Uterus (tissue), 4 donors: Measurements from ENCODE around the gene EIF2S1. TPM values are rescaled to one million over a fixed set of nuclear protein-coding genes. Genes with fewer than 3 reads are reported as not detected.

Experiments used
- DNase-seq, 2 donors: peaks; one replicate each; pipeline ENCODE4 v3.0.0-alpha.2; 2019 to 2020
- H3K27ac ChIP-seq, 2 donors: fragments of 200-600 bp; sonication (generic); 1 replicate in 1 of 2; 2 replicates in 1 of 2; pipeline ENCODE4 v1.5.1; 2016 to 2018
- H3K27me3 ChIP-seq, 2 donors: fragments of 200-600 bp; sonication (generic); one replicate each; pipeline ENCODE4 v1.5.1; 2018 to 2019; ENCODE audit warnings: control low read depth in 1 of 2
- H3K36me3 ChIP-seq, 2 donors: fragments of 200-600 bp; sonication (generic); one replicate each; pipeline ENCODE4 v1.5.1; 2019; ENCODE audit warnings: control low read depth in 1 of 2
- H3K4me1 ChIP-seq, 2 donors: fragments of 200-600 bp; sonication (generic); one replicate each; pipeline ENCODE4 v1.5.1; 2018 to 2019; ENCODE audit warnings: control low read depth in 1 of 2
- H3K4me3 ChIP-seq, 2 donors: fragments of 200-600 bp; sonication (generic); 1 replicate in 1 of 2; 2 replicates in 1 of 2; pipeline ENCODE4 v1.5.1; 2018 to 2019; ENCODE audit warnings: mild to moderate bottlenecking in 1 of 2
- H3K9me3 ChIP-seq, 2 donors: fragments of 200-600 bp; sonication (generic); one replicate each; pipeline ENCODE4 v1.5.1; 2019; ENCODE audit warnings: control low read depth in 1 of 2
- POLR2A ChIP-seq, 2 donors: fragments of 450-650 bp; IDR thresholded peaks; one replicate each; pipeline ENCODE4 v1.6.1; 2016; ENCODE audit warnings: antibody characterized with exemption in 2 of 2, mild to moderate bottlenecking in 1 of 2, moderate library complexity in 1 of 2
- intact Hi-C: fragments of 100-400 bp; cut with DNase I; formaldehyde crosslinking; loops from one replicate; pipeline ENCODE4 v1.15.1; 2023; ENCODE audit warnings: low total_unique reads
- total RNA-seq, 4 donors: library from RNA; depleted of rRNA in 3 of 4; stranded (reverse); fragments of >200 nt in 3 of 4; gene quantifications; one replicate each; pipeline versions ENCODE4 v1.1.0 to v1.2.4, GENCODE V29; 2014 to 2023
- TF ChIP-seq, protein P1 (sequence below), 4 experiments: fragments of 200-600 bp in 2 of 4; fragments of 450-650 bp in 2 of 4; sonication (generic) in 2 of 4; IDR thresholded peaks; one replicate each; pipeline ENCODE4 v1.5.1; 2016 to 2019; ENCODE audit warnings: antibody characterized with exemption in 4 of 4, mild to moderate bottlenecking in 2 of 4, moderate library complexity in 1 of 4
- donor health status: DM: yes; HTN: yes; CAD: no.

Gene EIF2S1
- total RNA-seq, 4 donors from 2014 or later, result 60.9 to 111 (median 85.7) TPM

DNA sequence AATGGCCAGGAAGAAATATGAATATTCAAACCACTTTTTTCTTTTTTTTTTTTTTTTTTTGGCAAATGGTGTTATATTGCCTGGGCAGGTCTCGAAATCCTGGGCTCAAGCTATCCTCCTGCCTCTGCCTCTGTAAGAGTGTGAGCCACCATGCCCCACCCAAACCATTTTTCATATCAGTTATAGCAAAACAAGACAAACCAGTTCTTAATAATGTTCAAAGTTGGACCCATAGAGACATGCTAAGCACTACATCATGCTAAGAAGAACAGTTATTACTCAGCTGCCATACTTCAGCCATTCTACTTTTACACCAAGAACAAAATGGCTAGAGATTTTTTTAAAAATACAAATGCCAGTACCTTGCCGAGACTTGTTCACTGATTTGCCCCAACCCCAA, 25.5 kb downstream of the EIF2S1 start:
- no peak overlapping the region for H3K4me3 ChIP-seq
- H3K9me3 ChIP-seq, result no peaks in the 10 kb centered on the region
- no peak for DNase-seq
- no peak overlapping the region for H3K27ac ChIP-seq
- intact Hi-C loops, result no loop called here
- H3K36me3 ChIP-seq, result no peaks in the 10 kb centered on the region
- TF ChIP-seq, protein P1, sequence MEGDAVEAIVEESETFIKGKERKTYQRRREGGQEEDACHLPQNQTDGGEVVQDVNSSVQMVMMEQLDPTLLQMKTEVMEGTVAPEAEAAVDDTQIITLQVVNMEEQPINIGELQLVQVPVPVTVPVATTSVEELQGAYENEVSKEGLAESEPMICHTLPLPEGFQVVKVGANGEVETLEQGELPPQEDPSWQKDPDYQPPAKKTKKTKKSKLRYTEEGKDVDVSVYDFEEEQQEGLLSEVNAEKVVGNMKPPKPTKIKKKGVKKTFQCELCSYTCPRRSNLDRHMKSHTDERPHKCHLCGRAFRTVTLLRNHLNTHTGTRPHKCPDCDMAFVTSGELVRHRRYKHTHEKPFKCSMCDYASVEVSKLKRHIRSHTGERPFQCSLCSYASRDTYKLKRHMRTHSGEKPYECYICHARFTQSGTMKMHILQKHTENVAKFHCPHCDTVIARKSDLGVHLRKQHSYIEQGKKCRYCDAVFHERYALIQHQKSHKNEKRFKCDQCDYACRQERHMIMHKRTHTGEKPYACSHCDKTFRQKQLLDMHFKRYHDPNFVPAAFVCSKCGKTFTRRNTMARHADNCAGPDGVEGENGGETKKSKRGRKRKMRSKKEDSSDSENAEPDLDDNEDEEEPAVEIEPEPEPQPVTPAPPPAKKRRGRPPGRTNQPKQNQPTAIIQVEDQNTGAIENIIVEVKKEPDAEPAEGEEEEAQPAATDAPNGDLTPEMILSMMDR (IDR thresholded peaks at IDR 0.05), result no peak
- TF ChIP-seq POLR2A (IDR thresholded peaks at IDR 0.05), result no peak
- no peaks in the 10 kb centered on the region for H3K27me3 ChIP-seq
- no peaks in the 10 kb centered on the region for H3K4me1 ChIP-seq

DNA sequence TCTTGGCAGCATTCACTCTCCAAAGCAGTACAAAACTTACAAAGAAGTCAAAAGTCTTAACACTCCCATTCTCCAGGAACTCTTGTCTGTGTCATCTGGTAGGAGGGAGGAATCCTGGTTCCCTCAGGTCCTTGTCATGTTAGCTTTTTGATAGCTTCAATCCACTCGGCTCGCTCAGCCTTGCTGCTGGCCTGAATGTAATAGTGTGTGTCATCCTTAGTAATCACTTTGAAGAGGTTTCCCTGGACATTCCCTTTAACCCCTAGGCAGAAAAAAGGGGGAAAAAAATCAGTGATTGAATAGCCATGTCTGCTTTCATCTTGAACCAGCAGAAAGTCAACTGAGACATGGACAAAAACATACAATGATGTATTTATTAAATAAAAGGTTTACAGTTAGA, 27.1 kb downstream of the EIF2S1 start:
- no peaks in the 10 kb centered on the region for H3K4me1 ChIP-seq
- no peaks in the 10 kb centered on the region for H3K27me3 ChIP-seq
- H3K36me3 ChIP-seq, result no peaks in the 10 kb centered on the region
- H3K4me3 ChIP-seq, result no peak overlapping the region
- DNase-seq, result no peak
- intact Hi-C loops, result no loop called here
- no peaks in the 10 kb centered on the region for H3K9me3 ChIP-seq
- no peak for TF ChIP-seq POLR2A (IDR thresholded peaks at IDR 0.05)
- TF ChIP-seq, protein P1 (IDR thresholded peaks at IDR 0.05), result no peak
- H3K27ac ChIP-seq, result no peak overlapping the region

DNA sequence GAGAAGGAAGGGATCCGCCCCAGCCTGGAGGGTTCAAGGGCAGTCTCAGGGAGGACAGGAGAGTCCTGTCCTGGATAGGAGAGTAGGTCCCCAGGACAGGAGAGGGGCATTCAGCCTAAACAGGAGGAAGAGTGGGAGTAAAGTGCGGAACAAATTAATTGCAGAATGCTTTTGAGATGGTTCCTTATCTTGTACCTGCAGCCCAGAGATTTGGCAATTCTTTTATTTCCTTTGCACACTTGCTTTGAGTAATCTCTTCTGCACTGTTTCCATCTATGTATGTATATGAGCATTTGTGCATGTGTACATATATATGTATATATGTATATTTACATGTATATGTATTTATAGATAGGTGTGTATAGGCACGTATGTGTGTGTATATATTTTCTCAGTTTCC, 29.1 kb downstream of the EIF2S1 start:
- no peak for DNase-seq
- H3K4me3 ChIP-seq, result no peak overlapping the region

DNA sequence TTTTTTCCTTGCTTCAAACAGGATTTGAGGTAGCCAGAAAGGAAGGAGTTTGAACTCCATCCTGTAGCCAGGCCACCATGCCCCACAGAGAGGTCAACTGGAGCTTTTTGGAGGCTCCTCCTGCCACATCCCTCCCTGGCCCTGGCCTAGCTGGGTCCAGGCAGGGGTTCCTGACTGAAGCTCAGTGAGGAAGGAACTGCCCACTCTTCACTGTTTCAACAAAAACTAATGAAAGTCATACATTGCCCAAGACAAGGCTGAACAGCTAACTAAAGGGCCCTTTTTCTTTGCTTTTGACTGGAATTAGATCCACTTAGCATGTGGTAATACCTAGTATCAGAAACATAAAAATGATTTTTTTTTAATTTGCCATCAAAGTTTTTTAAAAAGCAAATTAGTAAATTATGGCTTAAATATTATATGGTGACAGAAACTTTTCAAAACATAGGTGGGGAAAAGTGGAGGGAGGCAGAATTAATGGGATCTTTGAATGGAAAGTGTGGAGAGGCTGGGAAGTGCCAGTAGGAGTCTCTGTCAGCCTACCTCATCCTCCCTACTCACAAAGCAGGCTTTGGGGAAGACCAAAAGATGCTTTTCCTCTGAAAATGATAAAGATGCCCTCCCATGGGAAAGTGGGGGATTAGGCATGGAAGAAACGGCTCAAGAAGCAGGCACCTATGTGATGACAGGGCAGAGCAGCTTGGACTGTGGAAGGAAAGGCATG, 29.8 kb downstream of the EIF2S1 start:
- no peaks in the 10 kb centered on the region for H3K4me1 ChIP-seq
- H3K9me3 ChIP-seq, result no peaks in the 10 kb centered on the region
- H3K36me3 ChIP-seq, result no peaks in the 10 kb centered on the region
- no peaks in the 10 kb centered on the region for H3K27me3 ChIP-seq
- no peak overlapping the region for H3K27ac ChIP-seq
- TF ChIP-seq, protein P1 (IDR thresholded peaks at IDR 0.05), result no peak
- TF ChIP-seq POLR2A (IDR thresholded peaks at IDR 0.05), result no peak
- no peak for DNase-seq
- intact Hi-C loops, result no loop called here
- H3K4me3 ChIP-seq, result no peak overlapping the region

More for the DNA sequence above, 29.1 kb downstream of the EIF2S1 start:
- Histone ChIP-seq H3K27ac (no peak overlapping the region), H3K4me1 (no peaks in the 10 kb centered on the region), H3K36me3 (no peaks in the 10 kb centered on the region), H3K9me3 (no peaks in the 10 kb centered on the region), H3K27me3 (no peaks in the 10 kb centered on the region)
- TF ChIP-seq POLR2A (IDR thresholded peaks at IDR 0.05), result no peak
- TF ChIP-seq, protein P1 (IDR thresholded peaks at IDR 0.05), result no peak
- intact Hi-C loops, result no loop called here

DNA sequence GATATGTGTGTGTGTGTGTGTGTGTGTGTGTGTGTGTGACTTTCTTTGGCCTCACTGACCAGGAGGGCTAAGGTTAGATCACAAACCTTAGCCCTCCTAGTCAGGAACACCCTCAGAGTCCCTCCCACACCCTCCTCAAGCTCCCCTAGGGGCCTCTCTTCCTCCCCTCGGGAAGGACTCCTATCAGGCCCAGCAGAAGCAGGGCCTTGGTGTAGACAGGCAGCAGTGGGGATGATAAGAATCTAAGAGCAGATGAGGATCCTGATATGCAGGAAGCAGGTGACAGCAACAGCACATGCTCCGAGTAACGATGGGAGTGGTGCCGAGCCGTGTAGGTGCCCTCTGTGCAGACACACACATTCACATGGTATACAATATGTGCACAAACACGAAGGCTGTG, 31.1 kb downstream of the EIF2S1 start:
- H3K36me3 ChIP-seq, result no peaks in the 10 kb centered on the region
- DNase-seq, result no peak
- no peak overlapping the region for H3K4me3 ChIP-seq
- H3K9me3 ChIP-seq, result no peaks in the 10 kb centered on the region
- no peaks in the 10 kb centered on the region for H3K4me1 ChIP-seq
- no peak for TF ChIP-seq POLR2A (IDR thresholded peaks at IDR 0.05)
- TF ChIP-seq, protein P1 (IDR thresholded peaks at IDR 0.05), result no peak
- H3K27ac ChIP-seq, result no peak overlapping the region
- intact Hi-C loops, result no loop called here
- H3K27me3 ChIP-seq, result no peaks in the 10 kb centered on the region
